Gastroesophageal sphincter (tissue), 3 donors: ENCODE results near the gene SSBP3.

Source experiments
- CTCF ChIP-seq, 4 experiments: fragments of 200-600 bp in 2 of 4; fragments of 450-650 bp in 2 of 4; sonication (generic) in 1 of 4; IDR thresholded peaks; one replicate each; pipeline ENCODE4 v1.5.1; 2017 to 2019; ENCODE audit warnings: antibody characterized with exemption in 4 of 4, mild to moderate bottlenecking in 2 of 4, moderate library complexity in 2 of 4
- EP300 ChIP-seq: sonication (generic); formaldehyde crosslinking; IDR thresholded peaks from one replicate; pipeline ENCODE4 v1.6.1; 2017; ENCODE audit warnings: antibody characterized with exemption, mild to moderate bottlenecking
- POLR2A ChIP-seq, 2 donors: fragments of 450-650 bp; IDR thresholded peaks; one replicate each; pipeline ENCODE4 v1.6.1; 2017; ENCODE audit warnings: antibody characterized with exemption in 2 of 2, mild to moderate bottlenecking in 2 of 2, moderate library complexity in 1 of 2

GRCh38 chr1:54283635-54284385 is 122.4 kb downstream of the SSBP3 start:
- no peak for TF ChIP-seq POLR2A (IDR thresholded peaks at IDR 0.05)
- no peak for TF ChIP-seq CTCF (IDR thresholded peaks at IDR 0.05)
- TF ChIP-seq EP300 = no peak
